IPS DF 19.7 (cell line): ENCODE data around the gene SLC29A3.

Source experiments
- DNase-seq: peaks from one replicate; pipeline ENCODE4 v3.0.0-alpha.2; 2013; ENCODE audit warnings: low read depth, low spot score

Gene SLC29A3

DNA sequence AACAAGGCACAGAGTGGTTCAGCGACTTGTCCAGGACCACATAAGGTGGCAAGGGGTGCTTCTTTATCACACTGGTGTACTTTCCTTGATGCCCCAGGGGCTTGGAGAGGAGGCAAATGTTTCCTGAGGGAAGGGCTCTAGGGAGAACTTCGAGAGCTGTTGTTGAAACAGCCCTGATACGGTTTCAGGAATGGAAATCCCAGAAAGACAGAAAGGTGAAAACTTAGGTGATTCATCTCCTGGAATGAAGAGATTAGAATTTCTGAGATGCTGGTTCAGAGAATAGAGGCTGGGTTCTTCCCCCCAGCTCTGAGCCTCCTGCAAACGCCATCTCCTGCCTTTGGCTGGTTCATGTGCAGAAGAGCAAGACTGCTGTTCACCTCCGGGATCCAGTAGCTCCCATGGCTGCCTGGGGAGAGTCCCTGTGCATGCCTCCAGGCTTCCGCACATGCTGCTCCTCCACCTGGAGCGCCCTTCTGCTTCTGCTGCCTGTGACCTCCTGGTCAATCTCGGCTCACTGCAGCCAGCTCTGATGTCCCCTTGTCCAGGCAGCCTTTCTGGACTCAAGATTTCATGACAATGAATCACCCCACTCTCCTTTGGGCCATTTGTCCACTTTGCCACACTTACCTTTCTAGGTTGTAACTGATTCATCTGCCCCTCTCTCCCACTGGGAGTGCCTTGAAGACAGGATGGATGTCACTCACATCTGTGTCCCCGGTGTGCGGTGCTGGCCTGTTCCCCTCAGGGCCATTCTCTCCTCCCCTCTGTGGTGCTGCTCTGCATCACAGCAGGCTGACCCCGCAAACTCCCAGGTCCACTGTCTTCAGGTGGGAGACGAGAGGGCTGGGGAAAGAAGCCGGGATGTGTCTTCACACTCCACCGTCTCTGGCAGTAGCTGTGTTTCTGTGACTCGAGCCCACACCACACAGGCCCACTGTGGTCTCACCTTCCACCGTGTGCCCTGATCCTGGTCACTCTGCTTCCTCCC lies 74.0 kb downstream of the SLC29A3 start:
- no peak for DNase-seq

DNA sequence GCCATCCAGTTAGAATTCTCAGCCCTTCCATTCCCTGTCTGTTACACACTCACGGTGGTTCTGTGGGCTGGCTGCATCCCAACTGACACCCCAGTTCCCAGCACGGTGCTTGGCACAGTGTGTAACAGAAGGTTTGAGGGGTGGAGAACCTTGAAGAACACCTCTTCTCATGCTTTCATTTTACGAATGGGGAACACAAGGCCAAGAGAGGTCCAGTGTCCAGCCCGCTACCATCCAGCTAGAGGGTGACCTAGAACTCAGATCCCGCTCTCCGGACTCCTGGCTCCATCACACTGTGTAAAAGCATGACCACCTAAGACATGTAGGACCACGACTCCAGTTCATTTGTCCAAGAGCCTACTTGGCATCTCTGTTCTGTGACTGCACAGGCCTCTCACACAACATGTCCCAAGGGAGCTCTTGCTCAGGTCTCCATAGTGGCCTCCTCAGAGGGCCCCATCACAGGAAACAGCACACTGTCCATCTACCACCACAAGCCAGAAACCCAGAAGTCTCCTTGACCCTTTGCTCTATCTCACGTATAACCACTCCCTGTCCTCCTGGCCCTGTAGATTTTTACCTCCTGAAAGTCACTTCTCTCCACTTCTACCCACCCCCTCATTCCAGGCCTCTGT lies 74.9 kb downstream of the SLC29A3 start:
- no peak for DNase-seq

DNA sequence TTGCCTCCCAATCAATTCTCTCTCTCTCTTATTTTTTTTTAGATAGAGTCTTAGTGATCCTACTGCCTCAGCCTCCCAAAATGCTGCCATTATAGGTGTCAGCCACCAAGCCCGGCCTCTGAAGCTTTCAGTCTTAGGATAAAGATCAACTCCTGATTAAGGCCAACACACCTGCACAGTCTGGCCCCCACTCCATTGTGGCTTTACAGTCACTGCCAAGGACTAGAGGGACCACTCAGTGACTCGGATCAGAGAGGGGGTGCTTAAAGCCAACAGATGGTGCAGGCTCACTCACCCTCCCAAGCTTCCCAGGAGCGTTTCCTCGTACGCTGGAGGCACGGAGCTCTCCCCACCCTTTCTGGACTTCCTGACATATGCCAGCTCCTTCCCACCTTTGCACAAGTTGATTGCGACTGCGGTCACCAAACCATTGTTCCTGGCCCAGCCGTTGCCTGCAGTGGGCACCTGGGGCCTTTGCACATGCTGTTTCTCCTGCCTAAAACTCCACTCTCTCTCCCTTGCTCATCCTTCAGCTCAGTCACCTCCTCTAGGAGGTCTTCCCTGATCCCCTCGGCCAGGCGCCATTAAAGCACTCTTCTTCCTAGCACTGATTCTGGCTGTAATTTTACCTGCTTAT lies 76.0 kb downstream of the SLC29A3 start:
- no peak for DNase-seq

DNA sequence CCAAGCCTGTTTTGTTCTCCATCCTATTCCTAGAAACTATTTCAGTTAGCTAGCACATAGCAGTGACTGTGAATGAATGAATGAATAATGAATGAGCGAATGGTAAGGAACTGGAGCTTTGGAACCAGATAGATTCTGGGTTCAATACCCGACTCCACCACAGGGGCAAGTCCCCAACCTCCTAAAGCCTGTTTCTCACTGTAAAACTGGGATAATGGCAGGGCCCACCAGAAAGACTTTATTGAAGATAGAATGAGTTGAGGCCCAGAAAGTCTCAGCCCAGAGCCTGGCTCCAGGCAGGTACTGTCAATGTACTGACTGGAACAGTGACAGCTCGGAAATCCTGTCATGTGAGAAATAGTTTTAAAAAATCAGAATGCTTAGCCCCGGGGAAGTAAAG lies 76.6 kb downstream of the SLC29A3 start:
- DNase-seq, result no peak

DNA sequence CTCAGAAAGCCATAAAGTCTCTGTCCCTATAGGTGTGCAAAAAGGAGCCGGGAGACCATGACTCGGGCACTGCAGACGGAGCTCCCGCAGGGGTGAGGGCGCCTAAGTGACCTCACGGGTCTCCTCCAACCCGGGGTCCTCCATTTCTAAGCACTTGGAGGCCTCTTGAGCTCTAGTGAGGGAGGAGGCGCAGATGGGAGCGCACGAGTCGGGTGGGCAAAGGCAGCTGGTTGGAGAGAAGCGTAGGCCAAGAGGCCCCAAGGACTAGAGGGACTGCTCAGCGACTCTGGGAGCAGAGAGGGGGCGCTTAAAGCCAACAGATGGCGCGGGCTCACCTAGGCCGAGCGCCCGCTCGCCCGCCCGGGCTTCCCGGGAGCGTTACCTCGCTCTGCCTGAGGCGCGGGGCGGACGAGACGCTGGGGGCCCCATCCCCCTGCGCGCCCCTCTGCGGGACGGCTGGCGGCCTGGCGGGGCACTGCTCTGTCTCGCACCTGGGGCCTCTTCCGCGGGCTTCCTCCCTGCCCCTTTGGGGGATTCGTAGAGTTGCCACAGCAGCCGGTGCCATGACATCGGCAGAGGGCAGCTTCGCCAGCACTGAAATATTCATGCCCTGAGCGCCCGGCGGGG lies 77.1 kb downstream of the SLC29A3 start:
- DNase-seq, result peak; percentile 42

DNA sequence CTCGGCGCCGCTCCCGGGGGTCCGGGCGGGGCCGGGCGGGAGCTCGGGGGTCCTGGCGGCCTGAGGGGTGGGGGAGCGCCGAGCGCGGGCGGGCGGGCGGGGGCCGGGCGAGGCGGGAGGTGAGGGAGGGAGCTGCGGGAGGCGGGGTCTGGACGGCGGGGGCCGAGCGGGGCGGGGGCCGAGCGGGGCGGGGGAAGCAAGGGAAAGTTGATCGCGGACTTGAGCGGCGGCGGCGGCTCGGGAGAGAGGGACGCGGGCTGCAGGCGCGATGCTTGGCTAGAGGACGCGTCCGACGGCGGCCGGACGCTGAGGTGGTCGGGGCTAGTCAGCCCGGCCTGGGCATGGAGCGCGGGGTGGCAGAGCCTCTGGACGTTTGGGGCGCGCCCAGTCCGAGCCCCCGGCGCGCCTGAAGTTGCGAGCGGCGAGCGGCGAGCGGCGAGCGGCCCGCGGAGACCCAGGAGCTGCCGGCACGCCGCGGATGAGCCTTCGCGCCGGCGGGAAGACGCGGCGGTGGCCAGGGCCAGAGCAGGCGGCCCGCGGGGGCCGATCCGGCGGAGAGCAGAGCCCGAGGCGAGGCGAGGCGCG lies 77.7 kb downstream of the SLC29A3 start, which contains the start of gene CDH23:
Gene CDH23 (plus strand): TSS at position 210 of the 585 bp plus-strand sequence. CDS start 42,912 bp downstream, outside the sequence.
- no peak for DNase-seq

DNA sequence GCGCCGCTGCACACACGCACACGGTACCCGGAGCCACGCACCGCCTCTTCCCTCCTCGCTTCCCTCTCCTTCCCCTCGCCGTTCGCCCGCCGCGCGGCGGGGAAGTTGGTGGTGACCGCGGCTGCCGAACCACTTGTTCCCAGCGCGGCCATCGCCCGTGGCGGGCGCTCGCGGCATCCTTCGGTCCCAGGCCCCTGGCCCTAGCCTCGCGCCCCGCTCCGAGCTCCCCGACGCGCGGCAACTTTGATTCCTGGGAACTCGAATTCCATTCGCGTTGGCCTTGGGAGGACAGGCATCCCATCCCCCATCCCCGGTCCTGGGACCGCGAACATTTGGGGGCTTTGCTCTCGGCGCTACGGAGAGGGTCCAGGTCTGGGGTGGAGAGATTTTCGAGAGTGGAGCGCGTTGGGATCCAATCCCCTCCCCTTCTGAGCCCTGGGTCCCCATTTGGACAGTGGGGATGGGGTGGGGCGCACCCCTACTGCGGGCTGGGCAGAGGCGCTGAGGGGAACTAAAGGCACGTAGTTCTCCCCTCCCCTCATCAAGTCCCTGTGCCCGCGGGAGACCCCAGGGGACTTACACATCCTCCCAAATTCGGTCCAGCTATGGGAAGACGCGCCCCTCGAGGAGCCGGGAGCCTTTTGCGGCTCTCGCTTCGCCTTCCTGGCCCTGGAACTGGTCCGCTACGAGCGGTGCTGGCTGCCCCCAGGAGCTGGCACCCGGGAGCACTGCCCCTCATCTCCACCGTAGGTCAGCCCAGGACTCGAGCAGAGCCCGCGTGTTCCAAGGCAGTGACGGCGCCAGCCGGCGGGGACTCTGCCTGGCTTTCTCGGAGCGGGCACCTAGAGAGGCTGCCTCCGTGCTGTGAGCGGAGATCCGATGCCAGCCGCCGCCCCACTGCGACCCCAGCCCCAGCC lies 78.5 kb downstream of the SLC29A3 start:
- no peak for DNase-seq

DNA sequence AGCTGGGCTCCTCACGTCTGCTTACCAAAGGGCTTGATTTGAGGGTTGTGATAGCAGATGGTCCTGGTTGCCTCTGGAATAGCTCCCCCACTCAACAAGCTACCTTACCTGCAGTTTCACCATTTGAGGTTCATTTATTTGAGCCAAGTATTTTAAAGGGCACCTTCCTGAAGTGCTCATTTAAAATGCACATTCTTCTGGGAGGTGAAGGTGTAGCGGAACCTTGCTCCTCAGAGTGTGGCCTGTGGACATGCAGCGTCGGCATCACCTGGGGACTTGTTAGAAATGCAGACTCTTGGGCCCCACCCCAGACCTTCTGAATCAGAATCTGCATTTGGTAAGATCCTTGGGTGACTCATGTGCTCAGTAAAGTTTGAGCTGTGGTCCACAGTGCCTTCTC lies 79.9 kb downstream of the SLC29A3 start:
- no peak for DNase-seq

DNA sequence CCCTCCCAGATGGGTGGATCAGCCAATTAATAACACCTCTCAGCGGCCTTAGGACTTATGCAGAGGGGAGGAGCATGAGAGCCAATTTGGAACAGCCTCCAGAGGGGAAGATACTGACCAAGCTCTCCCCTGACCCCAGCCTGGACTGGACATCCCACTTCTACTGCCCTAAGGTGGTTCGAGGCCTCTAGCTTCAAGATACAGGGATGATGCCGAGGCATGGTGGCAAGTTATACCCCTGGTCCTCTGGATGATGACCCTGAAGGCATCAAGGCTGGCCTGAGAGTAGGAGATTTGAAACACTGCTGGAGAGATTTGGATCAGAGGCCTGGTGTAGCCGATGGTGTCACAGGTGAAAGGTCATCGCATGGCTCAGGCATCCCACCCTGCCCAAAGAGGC lies 80.9 kb downstream of the SLC29A3 start:
- no peak for DNase-seq

DNA sequence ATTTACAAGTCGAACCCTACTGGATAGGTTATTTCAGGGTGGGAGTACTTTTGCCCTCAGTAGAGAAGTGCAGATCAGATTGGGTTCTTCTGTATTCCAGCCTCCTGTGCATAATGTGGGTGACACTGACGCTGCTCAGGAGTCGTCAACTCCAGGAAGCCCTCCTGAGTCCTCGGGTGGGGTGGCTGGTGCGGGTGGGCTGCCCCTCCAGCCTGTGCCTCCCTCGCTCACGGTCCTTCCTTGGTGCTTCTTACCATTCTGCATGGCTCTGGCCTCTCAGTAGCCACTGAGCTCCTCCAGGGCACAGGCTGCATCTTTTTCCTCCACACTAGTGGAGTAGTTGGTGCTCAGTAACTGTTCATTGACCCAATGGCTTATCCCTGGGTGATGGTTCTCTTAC lies 82.0 kb downstream of the SLC29A3 start:
- DNase-seq, result no peak

DNA sequence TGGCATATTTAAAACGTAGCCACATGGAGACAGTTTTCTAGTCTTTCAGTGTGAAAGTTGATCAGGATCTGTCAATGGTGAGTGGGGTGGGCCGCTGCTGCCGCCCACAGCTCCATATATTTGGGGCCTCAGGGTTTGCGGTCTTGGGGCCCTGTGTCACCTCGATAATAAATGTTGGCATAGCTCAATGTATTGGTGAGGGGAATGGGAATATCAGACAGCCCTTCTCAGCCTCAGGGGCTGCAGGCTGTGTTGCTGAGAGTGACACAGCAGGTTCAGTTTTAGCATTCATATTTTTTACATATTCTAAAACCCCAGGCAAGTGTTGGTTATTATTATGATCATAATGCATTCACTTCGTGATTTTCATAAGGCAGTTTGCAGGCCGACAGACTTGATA lies 82.9 kb downstream of the SLC29A3 start:
- DNase-seq, result no peak

DNA sequence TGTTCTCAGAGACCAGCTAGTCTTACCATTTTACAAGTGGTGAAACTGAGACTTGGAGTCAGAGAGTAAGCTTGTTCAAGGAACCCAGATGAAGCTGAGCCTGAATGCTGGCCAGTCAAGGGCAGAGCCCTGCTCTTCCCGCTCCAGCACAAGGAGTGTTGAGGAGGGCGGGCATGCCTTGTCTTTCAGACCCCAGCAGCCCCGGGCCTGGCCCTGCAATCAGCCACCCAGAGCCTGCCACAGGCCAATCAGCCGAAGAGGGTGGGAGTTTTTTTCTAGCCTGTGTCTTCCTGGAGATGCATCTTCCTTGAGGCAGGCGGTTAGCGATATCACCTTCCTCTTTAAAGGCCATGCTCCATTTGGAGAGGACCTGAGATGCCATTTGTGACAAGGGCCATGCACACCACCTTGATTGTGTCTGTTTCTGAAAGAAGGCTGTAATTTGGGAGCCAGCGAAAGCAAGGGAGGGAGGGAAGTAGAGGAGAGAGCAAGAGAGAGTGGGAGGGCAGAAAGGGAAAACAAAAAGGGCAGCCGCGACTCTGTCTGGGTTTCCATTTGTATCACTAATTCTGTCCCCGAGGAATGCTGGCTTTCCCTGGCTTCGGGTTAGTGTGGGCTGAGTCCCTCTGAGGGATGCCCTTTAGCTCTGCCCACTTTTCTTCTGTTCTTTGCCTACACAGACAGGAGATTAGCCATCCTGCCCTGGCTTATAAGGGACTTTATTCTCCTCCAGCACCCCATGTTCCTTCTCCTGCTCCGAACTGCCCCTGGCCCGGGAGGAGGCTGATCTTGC lies 85.6 kb downstream of the SLC29A3 start:
- no peak for DNase-seq

DNA sequence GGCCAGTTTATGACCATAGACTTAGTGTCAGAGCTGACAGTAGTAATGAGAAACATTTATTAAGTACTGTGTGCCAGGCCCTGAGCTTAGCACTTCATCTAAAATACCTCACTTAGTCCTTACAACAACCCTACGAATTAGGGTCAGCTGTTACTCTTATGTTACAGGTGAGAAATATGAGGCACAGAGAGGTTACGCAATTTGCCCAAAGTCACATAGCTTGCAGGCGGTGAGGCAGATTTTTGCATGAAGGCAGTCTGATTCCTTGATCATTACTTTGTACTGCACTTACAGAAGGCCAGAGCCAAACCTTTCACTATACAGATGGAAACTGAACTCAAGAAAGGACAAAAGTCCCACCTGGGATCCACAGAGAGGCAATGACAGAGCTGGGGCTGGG lies 87.8 kb downstream of the SLC29A3 start:
- DNase-seq, result no peak

DNA sequence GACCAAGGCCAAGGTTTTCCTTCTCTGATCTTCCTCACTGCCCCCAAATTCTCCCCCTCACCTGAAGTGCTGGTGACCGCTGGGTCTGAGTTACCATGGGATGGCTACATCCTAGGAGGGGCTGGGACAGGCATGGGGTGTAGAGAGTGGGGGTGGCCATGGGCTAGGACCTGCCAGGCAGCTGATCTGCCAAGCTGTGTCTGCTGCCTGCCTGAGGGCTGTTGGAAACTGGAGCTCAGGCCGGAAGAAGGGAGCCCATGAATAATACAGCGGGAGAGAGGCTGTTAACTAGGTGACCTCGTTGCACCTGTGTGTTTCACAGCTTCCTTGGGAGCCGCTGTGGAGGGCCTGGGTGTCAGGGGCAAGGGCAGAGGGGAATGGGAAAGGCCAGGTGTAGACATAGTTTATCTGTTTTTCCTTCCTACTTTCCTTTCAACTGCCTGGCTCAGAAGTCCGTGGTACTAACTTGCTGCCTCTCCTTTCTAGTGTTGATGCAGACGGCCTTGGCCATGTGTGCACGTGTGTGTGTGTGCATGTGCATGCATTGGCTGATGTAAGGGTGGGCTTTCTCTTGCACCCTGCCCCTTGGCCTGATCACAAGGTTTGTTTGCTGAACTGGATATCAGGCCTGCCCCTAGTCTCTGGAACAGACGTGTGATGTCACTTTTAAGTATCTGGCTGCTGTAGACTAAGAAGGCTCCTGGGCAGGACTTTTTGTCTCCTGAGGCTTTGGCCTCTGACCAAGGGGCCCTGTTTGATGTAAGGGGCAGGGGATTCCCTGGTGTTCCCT lies 89.6 kb downstream of the SLC29A3 start:
- no peak for DNase-seq

DNA sequence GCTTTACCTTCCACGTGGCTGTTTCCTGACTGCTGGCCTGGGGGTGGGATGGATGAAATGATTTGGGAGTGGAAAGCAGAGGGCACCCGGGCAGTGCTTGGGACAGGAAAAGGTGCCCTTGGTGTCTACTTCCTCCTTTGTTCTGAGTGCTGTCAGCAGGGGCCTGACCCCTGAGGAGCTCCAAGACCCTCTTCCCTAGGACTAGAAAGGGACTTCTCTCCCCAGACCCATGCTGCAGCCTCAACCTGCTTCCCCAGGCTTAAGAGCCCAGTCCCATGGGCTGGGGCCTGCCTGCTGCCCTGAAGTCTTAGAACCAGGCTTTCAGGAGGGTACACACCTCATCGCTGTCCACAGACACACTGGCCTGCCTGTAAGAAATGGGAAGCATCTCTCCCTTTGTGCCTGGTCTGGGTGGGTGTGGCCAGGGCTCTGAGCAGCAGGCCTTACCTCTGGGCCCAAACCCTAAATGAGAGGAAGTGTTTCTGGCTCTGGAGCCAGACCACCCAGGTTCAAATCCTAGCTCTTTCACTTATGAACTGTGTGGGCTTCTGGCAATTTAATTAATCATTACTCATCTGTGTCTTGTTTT lies 90.6 kb downstream of the SLC29A3 start:
- DNase-seq, result no peak
